MCF 10A (cell line): Measurements from ENCODE around the gene TCP1. TPM values are rescaled to one million over a fixed set of nuclear protein-coding genes. Genes with fewer than 3 reads are reported as not detected.
A peak's percentile ranks its signal among the peaks of the same experiment; 100 is the strongest.

Experiments used
- Bru-seq: library from RNA; stranded (reverse); fragments of 400-500 nt; gene quantifications from one replicate; lab custom pipeline; 2021; lab: Mats Ljungman, UMichigan
- BruChase-seq, 2 experiments: library from RNA; stranded (reverse); fragments of 400-500 nt; gene quantifications; one replicate each; lab custom pipeline; 2021; lab: Mats Ljungman, UMichigan
- BruUV-seq: library from RNA; stranded (reverse); fragments of 400-500 nt; replicated peaks from 2 replicates; lab custom pipeline; 2021; lab: Mats Ljungman, UMichigan
- CTCF ChIA-PET: fragments of 300-600 bp; sonication (Branson Sonifier 250); formaldehyde crosslinking; extraction: SDS; loops from one replicate; lab custom pipeline; 2021; ENCODE audit warnings: antibody characterized with exemption, inconsistent platforms; lab: Yijun Ruan, JAX
- POLR2A ChIA-PET: fragments of 300-600, 350-650 bp; sonication (Branson Sonifier 250); formaldehyde crosslinking; extraction: SDS; loops from one replicate; lab custom pipeline; 2020; ENCODE audit warnings: antibody characterized with exemption, inconsistent platforms; lab: Yijun Ruan, JAX
- DNase-seq: peaks from one replicate; pipeline ENCODE4 v3.0.0-alpha.2; 2018; ENCODE audit not compliant: unreplicated experiment
- H3K27ac Mint-ChIP-seq: one replicate; pipeline ENCODE4 v1.8.0; 2022; ENCODE audit warnings: mild to moderate bottlenecking, low read depth, mixed read lengths; ENCODE audit not compliant: unreplicated experiment
- H3K27me3 Mint-ChIP-seq: one replicate; pipeline ENCODE4 v1.8.0; 2022; ENCODE audit warnings: mixed read lengths; ENCODE audit not compliant: insufficient read depth, unreplicated experiment
- H3K36me3 Mint-ChIP-seq: one replicate; pipeline ENCODE4 v1.8.0; 2022; ENCODE audit warnings: mild to moderate bottlenecking, moderate library complexity, mixed read lengths; ENCODE audit not compliant: insufficient read depth, unreplicated experiment
- H3K4me1 Mint-ChIP-seq: one replicate; pipeline ENCODE4 v1.8.0; 2022; ENCODE audit warnings: mixed read lengths; ENCODE audit not compliant: insufficient read depth, unreplicated experiment
- H3K4me3 Mint-ChIP-seq: one replicate; pipeline ENCODE4 v1.8.0; 2022; ENCODE audit warnings: mild to moderate bottlenecking, moderate library complexity, mixed read lengths; ENCODE audit not compliant: unreplicated experiment
- H3K9me3 Mint-ChIP-seq: one replicate; pipeline ENCODE4 v1.8.0; 2022; ENCODE audit warnings: mixed read lengths; ENCODE audit not compliant: unreplicated experiment
- intact Hi-C: fragments of 100-400 bp; cut with micrococcal nuclease; formaldehyde crosslinking; loops from 2 replicates; pipeline ENCODE4 v1.14.1; 2022
- long read RNA-seq: library from polyadenylated mRNA; stranded (forward); transcript quantifications from one replicate; pipeline ENCODE4 v2.0.0, GENCODE V29; 2022
- total RNA-seq: library from RNA; stranded (reverse); gene quantifications from 2 replicates; pipeline ENCODE4 v1.2.3, GENCODE V29; 2022
- TF ChIP-seq, protein P1 (sequence below): fragments of 200-600 bp; IDR thresholded peaks from one replicate; pipeline ENCODE4 v1.8.0; 2022; ENCODE audit warnings: antibody characterized with exemption, mild to moderate bottlenecking; ENCODE audit not compliant: unreplicated experiment

Gene TCP1
- total RNA-seq (341 and 351 TPM in 2 replicates), Bru-seq, nascent RNA (percentile 96 among the genes with signal in this experiment), BruChase-seq, experiment 1, labeled RNA remaining after a 6-hour chase (percentile 99 among the genes with signal in this experiment), BruChase-seq, experiment 2, labeled RNA remaining after a 2-hour chase (percentile 97 among the genes with signal in this experiment)
- long read RNA-seq, transcript TCP1-201 (12 exons, 2,499 nt): major isoform, 741 of 814 reads
- long read RNA-seq, partial matches to known transcripts: 38 of 814 reads
- long read RNA-seq, other reads (novel, unspliced or antisense): 32 of 814 reads

DNA sequence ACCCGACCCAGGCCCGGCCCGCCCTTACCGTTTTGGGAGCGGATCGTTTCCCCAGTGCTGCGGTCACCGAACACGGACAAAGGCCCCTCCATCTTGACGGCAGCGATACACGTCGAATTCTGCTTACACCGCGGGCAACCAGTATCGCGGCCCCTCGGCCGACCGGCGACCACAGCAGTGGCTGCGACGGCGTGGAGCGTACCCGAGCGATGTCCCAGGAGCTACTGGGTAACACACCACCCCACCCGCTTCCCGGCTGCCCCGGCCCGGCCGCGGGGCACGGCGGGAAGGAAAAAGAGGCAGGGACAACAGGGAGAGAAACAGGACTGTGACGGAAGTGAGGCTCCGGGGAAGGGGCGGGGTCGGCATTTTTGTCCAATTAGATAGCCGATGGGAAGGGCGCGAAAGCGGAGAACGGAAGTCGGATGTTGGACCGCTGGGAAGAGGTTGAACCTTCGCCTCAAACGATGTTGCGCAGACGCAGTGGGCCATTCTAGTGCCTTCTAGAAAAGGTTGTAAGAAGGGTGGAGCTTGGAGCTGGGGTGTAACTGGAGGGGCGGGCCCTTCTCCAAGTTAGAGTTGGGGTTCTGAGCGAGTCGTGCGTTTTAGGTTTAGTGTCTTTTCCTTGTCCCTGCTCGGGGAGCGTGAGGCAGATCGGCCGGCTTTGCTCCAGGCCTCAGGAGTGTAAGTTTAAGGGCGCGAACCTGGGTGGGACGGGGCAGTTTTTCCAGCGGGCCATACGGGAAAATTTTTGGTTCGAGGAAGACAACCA is at the start of gene TCP1:
Gene TCP1 (minus strand): TSS at position 226 of the 772 bp plus-strand sequence. CDS start 134 bp downstream, at position 92.
- intact Hi-C loops: loop anchor here (1.0 to 5.0 kb wide), 5 partner anchors 17 to 253 kb away; partner anchors contain the start of gene WTAP
- BruUV-seq: no TSS peak
- TF ChIP-seq, protein P1, sequence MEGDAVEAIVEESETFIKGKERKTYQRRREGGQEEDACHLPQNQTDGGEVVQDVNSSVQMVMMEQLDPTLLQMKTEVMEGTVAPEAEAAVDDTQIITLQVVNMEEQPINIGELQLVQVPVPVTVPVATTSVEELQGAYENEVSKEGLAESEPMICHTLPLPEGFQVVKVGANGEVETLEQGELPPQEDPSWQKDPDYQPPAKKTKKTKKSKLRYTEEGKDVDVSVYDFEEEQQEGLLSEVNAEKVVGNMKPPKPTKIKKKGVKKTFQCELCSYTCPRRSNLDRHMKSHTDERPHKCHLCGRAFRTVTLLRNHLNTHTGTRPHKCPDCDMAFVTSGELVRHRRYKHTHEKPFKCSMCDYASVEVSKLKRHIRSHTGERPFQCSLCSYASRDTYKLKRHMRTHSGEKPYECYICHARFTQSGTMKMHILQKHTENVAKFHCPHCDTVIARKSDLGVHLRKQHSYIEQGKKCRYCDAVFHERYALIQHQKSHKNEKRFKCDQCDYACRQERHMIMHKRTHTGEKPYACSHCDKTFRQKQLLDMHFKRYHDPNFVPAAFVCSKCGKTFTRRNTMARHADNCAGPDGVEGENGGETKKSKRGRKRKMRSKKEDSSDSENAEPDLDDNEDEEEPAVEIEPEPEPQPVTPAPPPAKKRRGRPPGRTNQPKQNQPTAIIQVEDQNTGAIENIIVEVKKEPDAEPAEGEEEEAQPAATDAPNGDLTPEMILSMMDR: no peak
- H3K9me3 Mint-ChIP-seq: no peaks in the 10 kb centered on the region
- peak within 1 kb of the TSS; percentile 99 for H3K4me3 Mint-ChIP-seq
- no peaks in the 10 kb centered on the region for H3K27me3 Mint-ChIP-seq
- H3K36me3 Mint-ChIP-seq: peaks cover 81% of the 10 kb centered on the region
- POLR2A ChIA-PET: interaction anchor here (0.7 to 8.8 kb wide), 40 partner anchors 10 to 1228 kb away, joined by 3 to 198 read pairs (median 6); partner anchors contain the start of genes ACAT2, PNLDC1, SOD2 and WTAP
- CTCF ChIA-PET: interaction anchor here (0.6 to 2.3 kb wide), 7 partner anchors 62 to 151 kb away, joined by 3 to 9 read pairs (median 3); no protein-coding TSS in a partner anchor
- DNase-seq: peak; percentile 100
- peak within 1 kb of the TSS; percentile 98 for H3K27ac Mint-ChIP-seq
- peaks cover 28% of the 10 kb centered on the region for H3K4me1 Mint-ChIP-seq

DNA sequence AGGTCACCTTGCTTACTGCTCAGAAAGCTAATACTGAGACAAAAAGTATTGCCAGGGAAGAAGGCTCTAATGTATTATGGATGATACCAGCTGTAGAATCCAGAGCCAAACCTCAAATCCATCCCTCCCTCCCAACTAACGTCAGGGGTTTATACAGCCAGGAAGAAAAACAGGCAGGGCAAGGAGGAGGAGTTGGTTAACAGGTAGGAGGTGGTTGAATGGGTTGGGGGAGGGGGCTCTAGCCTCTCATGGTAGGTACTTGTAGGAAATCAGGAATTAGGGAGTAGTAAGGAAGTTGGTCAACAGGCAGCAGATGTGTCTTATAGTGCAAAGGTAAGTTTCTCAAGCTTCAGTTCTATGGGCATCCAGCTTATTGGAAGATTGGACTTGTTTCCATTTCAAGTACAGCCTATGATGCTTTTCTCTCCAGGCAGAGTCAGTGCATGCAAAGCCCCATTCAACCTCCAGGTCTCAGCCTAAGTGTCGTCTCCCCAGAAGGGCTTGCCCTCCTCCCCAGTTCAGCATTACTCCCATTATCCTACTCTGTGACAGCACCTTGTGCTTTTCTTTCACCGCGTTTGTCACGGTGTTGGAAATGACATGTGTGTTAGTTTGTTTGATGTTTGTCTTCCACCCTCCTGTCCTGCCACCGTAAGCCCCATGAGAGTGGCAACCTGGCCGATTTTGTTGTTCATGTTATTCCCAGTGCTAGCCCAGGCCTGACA is 48.8 kb upstream of the TCP1 start:
- CTCF ChIA-PET: no interaction called here
- H3K27ac Mint-ChIP-seq: no peak overlapping the region
- TF ChIP-seq, protein P1: no peak
- no TSS peak for BruUV-seq
- DNase-seq: no peak
- H3K36me3 Mint-ChIP-seq: no peaks in the 10 kb centered on the region
- H3K9me3 Mint-ChIP-seq: no peaks in the 10 kb centered on the region
- intact Hi-C loops: no loop called here
- no peaks in the 10 kb centered on the region for H3K27me3 Mint-ChIP-seq
- H3K4me1 Mint-ChIP-seq: no peaks in the 10 kb centered on the region
- no peak overlapping the region for H3K4me3 Mint-ChIP-seq
- POLR2A ChIA-PET: no interaction called here

DNA sequence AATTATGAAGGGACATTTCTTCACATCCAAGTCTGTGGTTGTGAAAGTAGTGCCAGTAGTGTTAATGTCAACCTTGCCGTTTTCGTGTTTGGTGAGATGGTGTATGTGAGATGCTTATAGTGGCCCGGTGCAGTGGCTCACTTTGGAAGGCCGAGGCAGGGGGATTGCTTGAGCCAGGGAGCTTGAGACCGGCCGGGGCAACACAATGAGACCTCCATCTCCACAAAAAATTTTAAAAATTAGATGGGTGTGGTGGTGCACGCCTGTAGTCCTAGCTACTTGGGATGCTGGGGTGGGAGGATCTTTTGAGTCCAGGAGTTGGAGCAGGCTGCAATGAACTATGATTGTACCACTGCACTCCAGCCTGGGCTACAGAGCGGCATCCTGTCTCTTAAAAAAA is 48.1 kb upstream of the TCP1 start:
- no peak for DNase-seq
- Mint-ChIP-seq H3K36me3 (no peaks in the 10 kb centered on the region), H3K27ac (no peak overlapping the region), H3K4me3 (no peak overlapping the region), H3K4me1 (no peaks in the 10 kb centered on the region), H3K9me3 (no peaks in the 10 kb centered on the region), H3K27me3 (no peaks in the 10 kb centered on the region)
- intact Hi-C loops: no loop called here
- ChIA-PET CTCF (no interaction called here), POLR2A (no interaction called here)
- BruUV-seq: no TSS peak
- TF ChIP-seq, protein P1: no peak
